Ammon's horn (tissue), 1 donor: Measurements from ENCODE around the gene SLC22A12.

ENCODE experiments used
- DNase-seq: peaks from one replicate; pipeline ENCODE4 v3.0.0-alpha.2; 2016; ENCODE audit warnings: low spot score

Gene SLC22A12

DNA sequence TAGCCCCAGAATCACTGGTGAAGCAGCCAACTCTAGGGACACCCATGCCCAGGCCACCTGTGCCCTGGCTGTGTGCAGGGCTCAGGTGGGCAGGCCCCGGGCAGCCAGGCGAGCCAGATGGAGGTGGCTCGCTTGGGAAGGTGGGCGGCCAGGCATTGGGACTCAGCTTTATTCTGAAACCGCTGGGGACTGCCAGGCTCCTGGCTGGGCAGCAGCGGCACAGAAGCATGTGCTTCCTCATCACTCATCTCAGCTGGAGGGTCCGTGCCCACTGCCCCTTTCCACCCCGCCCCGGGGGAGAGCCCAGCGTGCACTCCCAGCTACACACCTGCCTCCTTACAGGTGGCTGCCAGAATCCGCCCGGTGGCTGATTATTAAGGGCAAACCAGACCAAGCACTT lies 27.1 kb upstream of the SLC22A12 start:
- no peak for DNase-seq

DNA sequence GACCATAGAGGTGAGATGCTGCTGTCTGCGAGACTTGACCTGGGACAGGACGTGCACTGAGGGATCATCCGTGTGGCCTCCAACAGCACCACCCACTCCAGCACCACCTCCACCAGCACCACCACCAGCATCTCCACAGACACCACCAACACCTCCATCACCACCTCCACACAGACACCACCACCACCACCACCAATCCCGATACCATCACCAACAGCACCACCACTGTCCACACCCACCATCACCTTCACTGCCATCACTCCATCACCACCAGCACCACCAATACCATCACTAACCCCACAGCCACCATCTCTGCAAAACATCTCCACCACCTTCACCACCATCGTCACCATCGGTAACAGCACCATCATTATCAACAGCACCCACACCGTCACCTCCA lies 26.6 kb upstream of the SLC22A12 start:
- no peak for DNase-seq

DNA sequence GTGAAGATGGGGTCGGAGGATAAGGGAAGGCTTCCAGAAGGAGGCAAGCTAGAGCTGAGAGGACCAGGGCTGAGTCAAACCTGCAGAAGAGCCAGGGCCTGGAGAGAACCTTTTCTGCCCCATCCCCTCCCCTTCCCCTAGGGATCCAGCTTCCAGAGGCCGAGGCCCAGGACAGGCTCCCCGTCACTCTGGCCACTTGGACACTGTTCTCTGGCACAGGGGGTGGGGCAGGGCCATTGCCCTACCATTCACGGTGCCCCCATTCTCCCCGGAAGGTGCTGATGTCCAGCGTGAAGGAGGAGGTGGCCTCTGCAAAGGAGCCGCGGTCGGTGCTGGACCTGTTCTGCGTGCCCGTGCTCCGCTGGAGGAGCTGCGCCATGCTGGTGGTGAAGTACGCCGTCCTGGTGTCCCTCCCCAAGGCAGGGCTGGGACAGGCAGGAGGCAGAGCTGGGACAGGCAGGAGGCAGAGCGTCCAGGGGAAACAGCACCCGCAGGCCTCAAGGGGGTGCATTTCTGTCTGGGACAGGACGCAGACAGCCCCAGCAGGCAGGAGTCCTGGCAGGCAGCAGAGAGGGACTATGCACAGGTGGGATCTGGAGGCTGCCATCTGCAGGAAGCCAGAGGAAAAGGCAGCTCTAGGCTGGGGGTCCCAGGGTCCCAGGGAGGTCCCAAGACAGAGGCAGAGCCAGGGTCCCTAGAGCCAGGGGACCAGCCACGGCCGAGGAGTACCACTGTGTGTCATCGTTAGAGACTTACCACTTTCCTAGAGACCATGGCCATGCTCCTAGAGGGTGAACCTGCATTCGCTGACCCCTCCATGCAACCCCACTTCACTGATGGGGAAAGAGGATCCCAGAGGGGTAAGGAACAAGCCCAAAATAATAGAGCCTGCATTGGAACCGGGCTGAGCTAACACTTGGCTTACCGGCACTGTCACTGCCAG lies 25.8 kb upstream of the SLC22A12 start:
- DNase-seq, result no peak

DNA sequence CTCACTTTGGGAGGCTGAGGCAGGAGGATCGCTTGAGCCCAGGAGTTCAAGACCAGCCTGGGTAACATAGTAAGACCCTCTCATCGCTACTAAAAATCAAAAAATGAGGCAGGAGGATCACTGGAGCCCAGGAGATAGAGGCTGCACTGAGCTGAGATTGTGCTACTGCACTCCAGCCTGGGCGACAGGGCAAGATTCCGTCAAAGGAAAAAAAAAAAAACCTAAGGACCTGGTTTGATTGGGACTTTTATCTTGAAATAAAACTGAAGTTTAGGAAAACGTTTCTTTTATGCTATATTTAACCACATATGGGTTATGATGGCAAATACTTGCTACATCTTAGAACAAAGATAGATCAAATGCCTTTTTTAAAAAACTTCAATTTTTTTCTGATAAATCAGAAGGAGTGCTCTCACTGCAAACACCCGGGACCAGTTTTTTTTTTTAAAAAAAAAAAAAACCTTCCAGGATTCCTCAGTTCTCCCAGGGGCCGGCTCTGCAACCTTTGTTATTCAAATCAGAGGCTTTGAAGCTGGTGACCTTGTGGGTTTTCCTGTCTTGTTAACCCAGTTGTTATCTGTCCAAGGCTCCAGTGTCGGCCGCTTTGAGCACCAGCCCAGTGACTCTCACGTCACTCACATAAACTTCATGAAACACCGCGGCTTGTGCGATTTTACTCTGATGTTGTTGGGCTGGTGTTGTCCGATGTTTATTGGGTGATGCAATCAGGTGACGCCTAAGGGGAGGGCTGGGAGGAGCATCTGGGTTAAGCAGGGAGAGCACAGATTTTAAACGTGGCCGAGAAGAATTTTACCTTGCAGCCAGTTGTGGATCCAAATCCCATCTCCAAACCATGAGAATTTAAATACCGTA lies 24.7 kb upstream of the SLC22A12 start:
- DNase-seq, result peak; percentile 55

DNA sequence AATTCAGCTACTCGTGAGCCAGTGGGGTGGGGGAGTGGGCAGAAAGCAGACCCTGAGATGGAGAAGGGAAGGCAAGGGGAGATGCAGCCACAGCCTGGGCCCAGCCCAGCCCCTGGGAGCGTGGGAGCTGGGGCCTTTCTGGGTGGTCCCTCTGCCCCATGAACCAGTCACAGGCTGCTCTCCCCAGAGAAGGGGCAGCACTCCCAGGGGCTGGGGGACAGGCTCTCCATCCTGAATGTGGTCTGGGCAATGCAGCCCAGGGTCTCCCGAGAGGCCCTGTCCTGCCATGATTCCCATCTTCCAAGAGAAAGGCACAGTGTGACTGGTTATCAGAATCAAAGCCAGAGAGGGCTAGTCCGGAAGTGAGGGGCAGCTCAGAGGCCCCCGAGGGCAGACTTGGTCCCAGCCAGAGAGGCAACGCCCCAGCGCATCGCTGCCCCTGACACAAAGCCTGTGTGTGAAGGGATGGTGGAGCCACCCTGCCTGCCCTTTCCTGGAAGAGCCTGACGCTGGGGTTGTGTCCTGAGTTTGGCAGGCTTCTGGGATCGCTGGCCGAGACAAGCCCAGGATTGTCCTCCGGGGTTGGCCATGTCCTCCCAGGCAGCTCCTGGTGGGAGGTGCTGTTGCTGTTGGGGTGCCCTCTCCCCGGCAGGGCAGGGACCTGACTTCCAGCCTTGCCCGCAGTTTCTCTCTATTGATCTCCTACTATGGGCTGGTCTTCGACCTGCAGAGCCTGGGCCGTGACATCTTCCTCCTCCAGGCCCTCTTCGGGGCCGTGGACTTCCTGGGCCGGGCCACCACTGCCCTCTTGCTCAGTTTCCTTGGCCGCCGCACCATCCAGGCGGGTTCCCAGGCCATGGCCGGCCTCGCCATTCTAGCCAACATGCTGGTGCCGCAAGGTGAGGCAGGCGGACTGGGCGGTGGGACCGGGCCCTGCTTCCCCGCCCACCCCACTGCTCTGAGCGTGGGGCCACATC lies 23.8 kb upstream of the SLC22A12 start:
- DNase-seq, result no peak

DNA sequence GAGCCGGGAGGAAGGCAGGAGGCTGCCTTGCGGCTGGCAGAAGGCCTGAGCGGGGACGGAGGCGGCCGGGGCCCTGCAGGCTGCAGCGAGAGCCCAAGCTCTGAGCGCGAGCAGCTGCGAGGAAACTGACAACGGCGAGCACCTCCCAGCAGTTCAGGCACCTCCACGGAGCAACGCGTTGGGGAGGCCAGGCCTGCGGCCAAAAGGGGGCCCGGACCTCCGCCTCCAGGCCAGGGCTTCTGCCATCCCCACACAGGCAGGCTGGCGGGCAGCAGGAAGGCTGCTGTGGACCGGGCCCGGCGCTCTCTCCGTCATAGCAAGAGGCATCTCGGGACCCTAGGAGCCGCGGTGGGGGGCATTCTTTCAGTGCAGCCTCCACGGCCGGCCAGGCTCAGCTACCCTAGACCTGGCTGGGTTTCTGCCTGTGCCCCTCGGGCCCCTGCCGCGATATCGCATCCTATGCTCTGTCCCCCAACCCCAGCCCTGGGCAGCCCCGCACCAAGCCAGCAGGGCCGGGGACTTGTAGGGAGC lies 22.9 kb upstream of the SLC22A12 start:
- no peak for DNase-seq

DNA sequence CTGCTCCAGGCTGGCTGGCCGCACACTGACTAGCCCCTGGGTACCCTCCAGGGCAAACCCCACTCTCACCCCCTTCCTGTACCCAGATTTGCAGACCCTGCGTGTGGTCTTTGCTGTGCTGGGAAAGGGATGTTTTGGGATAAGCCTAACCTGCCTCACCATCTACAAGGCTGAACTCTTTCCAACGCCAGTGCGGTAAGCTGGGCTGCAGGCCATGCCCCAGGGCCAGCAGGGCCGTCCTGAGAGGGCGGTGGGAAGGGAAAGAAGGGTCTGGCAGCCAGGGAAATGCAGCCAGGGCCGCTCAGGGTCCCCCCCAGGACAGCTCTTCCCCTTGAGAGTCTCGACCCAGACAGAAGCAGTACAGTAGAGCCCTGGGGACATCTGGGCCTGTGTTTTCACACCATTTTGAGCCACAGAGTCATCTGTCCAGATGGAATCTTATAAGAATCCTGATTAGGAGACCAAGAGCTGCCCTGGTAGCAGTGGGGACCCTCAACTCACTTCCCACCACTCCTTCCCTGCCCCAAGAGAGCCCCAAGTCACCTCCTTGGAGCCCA lies 22.4 kb upstream of the SLC22A12 start:
- no peak for DNase-seq

DNA sequence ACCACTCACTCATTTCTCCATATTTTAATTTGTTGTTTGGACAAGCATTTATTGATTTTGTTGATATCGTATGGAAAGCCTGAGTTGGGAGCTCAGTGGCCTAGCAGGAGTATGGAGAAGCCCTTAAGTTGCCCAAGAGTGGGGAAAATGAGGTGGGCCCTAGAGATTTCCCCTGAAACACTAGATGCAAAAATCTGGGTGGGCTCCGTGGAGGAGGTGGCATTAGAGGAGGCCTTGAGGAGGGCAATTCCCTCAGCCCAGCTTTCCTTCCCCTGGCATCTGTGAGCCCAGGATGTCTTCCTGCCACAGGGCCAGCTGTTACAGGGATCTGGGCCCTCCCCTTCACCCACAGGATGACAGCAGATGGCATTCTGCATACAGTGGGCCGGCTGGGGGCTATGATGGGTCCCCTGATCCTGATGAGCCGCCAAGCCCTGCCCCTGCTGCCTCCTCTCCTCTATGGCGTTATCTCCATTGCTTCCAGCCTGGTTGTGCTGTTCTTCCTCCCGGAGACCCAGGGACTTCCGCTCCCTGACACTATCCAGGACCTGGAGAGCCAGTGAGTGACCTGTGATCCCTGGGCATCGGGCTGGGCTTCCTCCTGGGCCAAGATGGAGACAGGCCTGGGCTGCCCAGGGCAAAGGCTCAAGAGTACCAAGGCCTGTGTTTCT lies 21.6 kb upstream of the SLC22A12 start:
- DNase-seq, result no peak

DNA sequence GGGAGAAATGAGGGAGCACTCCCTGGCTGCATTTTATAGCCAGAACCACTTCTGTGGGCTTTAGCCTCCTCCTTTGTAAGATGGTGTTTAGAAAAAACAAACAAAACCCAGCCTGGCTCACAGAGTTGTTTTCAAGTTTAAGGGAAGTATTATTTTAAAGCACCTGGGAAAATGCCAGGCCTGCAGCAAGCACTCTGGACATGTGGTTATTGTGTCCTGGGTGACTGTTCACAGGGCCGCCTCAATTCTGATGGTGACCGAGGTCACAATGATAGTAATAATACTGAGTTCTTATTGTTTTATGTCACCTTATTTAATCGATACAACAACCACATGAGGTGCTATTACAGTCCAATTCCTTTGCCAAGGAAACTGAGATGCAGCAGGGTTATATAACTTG lies 20.7 kb upstream of the SLC22A12 start:
- DNase-seq, result no peak

DNA sequence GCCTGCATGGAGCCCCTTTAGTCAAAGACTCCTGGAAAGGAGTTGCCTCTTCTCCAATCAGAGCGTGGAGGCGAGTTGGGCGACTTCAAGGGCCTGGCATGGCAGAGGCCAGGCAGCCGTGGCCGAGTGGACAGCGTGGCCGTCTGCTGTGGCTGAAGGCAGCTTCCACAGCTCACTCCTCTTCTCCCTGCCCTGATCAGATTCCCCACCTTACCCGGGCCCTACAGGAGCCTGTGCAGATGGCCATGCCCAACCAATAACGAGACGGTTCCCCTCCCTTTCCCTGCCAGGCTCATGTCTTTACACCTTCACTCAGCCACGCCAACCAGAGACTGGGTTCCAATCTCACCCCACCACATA lies 20.0 kb upstream of the SLC22A12 start:
- no peak for DNase-seq

DNA sequence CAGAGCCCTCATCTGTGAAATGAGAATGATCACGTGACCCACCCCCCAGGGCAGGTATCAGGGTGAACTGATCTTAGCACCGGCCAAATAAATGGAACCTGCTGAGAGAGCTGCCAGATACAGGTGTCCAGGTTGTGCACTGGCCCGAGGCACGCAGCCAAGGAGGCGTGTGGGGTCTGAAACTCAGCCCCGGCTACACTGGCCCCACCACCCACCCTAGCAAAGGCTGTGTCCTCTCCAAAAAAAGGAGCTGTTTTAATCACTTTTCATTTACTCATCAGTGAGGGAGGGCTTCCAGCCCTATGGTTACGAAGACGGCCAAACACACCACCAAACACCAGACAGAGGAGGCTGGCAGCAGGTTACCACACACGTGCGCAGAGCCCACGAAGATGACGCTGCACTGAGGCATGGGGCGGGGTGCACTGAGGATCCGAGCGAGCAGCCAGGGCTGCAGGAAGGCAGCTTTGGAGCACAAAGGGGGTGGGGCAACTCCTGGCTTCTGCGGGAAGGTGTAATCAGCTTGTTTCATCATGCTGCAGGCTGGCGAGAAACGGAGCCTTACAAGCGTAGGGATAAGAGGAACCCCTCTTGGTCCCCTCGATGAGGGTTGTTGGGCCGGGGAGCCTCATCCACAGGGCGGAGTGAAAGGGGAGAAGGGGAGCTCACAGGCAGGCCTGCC lies 19.5 kb upstream of the SLC22A12 start:
- DNase-seq, result no peak

DNA sequence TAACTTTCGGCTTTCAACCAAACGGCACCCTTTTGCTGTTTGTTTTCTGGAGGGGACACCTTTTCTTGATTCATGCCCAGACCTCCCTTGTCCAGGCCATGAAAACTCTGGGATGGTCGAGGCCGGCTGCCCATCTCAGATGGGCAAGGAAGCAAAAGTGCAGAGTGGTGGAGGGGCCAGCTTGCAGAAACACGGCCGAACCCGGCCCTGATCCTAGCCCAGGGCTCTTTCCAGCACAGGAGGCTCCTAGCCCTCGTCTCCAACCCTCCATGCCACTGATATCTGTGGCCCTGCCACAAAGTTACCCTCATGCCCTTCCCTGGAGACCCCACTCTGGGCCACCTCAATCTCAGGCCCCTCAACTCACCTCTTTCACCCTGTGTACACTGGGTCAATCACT lies 18.9 kb upstream of the SLC22A12 start:
- no peak for DNase-seq

DNA sequence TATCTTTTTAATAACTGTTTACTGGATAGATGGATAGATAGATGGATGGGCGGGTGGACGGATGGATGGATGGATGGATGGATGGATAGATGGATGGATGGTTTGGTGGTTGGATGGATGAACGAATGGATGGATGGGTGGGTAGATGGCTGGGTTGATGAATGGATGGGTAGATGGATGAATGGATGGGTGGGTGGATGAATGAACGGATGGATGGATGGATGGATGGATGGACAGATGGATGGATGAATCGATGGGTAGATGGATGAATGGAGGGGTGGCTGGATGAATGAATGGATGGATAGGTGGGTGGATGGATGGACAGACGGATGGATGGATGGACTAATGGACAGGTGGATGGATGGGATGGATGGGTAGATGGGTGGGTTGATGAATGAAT lies 13.8 kb upstream of the SLC22A12 start:
- DNase-seq, result no peak

DNA sequence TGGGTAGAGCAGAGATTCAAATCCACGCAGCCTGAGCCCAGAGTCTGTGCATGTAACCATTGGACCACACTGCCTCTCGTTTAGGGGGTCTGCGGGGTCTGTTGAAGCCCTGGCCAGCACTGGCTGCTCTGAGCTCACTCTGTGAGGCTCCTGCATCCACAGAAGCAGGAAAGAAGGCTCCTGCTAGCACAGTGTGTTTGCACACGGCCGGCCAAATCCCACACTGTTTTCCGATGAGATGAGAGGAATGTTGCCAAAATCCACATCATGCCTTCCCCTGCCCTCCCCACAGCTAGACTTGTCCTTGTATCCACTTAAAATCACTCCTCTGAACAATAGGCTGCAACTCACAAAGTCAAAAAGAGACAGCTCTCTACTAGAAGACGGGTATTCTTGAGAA lies 10.6 kb upstream of the SLC22A12 start:
- peak; percentile 57 for DNase-seq

DNA sequence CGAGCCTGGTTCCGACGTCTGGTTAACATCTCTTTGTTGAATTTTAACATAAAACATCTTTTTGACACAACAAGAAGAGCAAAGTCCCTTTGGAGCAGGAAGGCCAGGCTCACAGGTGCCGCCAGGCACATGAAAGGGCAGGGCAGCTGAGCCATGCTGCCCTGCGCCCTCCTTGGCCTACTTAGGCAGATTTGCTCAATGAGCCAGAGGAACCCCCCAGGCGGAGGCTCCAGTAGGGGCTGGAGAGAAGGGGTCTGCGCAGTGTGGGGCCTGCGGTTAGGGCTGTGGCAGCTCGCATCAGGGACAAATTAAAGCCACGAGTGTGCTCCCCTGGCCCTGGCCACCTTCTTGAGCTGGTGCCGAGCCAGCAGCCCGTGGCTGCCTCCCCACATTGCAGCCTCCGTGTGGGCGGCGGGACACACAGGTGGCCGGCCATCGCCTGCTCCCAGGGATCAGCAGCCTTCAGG lies 9.9 kb upstream of the SLC22A12 start:
- no peak for DNase-seq

DNA sequence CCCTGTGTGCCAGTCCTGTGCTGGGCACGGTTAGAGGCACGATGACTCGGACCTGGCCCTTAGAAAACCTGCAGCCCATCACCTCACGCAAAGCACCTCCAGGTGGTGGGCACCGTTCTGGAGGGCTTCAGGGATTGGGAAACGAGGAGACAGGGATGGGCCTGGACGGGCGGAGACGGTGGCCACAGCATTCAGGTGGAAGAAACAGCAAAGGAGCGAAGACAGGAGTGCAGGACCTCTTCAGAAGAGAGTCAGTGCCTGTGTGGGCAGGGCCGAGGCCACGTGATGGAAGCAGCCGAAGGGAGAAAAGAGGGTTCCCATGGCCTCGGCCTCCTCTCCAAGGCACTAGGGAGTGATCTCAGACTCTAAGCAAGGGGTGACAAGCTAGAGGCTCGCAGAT lies 8.1 kb upstream of the SLC22A12 start:
- DNase-seq, result no peak

DNA sequence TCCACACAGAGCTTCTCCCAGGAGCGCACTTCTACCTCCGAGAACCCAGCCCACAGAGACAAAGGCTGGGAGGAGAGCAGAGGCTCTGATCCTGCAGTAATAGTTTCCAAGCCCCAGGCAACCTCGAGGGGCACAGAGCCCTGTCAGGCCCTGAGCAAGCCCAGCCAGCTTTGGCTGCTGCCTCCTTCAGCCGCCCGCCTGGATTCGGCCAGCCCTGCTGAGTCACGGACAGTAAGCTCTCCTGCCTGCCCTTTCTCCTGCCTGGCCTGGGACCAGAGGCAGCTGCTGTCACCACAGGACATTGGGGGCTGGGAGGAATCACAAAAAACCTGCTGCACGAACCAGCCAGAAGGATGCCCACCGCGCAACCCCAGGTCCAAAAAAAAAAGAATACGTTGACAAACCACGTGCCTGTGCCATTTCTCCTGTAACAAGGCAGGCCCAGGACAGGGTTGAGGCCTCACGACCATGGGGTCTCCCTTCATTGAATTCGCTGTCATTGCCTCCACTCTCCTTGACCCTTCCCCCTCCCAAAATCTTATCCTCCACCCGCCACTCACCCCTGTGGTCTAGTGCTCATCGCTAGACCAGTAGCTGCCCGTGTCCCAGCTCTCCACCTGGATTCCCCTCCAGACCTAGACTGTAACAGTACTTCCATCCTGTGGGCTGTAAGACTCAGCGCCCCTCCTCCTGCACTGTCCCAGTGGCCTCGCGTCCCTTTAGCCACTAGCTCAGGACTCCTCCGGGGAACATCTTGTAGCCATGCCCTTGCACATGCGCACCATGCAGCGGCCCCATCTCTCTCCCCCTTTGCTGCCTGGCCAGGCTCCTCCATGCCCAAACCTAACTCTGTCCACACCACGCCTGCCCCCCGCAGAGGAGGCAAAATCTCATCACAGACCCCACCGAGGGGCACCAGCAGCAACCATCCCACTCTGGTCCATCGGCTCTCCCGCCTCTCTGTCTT lies 7.4 kb upstream of the SLC22A12 start:
- no peak for DNase-seq

DNA sequence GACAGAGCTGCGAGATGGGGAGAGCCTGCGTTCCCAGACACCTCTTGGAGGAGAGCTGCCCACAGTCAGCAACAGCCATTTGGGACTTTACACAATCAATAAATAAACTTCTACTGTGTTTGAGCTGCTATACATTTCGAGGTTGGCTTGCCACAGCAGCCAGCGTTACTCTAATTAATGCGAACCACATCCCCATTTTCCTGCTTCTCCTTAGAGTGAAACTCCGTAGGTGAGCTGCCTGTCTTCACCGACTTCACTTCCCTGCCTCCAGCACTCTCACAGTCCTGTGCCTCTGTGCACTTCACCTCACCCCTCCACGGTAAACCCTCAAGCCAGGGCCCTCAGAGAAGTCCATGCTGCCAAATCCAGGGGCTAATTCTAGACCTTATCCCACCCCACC lies 5.9 kb upstream of the SLC22A12 start:
- DNase-seq, result no peak

DNA sequence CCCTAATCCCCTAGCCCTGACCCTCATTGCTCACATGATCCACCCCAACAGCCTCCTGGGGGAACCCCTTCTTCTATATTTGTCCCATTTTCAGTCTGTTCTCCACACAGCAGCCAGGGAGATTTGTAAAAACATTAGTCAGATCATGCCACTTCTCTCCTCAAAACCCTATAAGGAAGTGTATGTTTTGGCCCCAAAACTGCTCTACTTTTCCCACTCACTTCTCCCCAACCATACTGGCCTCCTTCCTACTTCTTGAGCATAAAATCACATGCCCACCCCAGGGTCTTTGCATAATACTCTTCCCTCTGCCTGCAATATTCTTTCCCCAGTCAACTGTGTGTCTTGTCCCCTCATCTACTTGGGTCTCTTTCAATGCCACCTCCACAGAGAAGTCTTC lies 4.7 kb upstream of the SLC22A12 start:
- no peak for DNase-seq
